NOMO-1 treated with DMSO at 0.1 percent for 48 hours (cell line): ENCODE measurements around the gene TNFSF10.

Experiments
- DNase-seq: peaks from one replicate; lab custom pipeline; 2025; ENCODE audit not compliant: unreplicated experiment; lab: John Stamatoyannopoulos, UW

TNFSF10 gene

GRCh38 chr3:172518929-172519640 is 4.1 kb downstream of the TNFSF10 start:
- DNase-seq: peak; percentile 80

- no peak for DNase-seq
These were observed 5.3 kb downstream of the TNFSF10 start for GRCh38 chr3:172517859-172518466.

- DNase-seq: no peak
These were observed 6.7 kb downstream of the TNFSF10 start for GRCh38 chr3:172516318-172517214.

- DNase-seq: no peak
These were observed 7.9 kb downstream of the TNFSF10 start for GRCh38 chr3:172515130-172515918.

- DNase-seq: no peak
These were observed 8.6 kb downstream of the TNFSF10 start for GRCh38 chr3:172514678-172515077.

GRCh38 chr3:172513488-172513887 is 9.7 kb downstream of the TNFSF10 start:
- DNase-seq: no peak

- DNase-seq: peak; percentile 100
These were observed 11.2 kb downstream of the TNFSF10 start for GRCh38 chr3:172511783-172512762.

- no peak for DNase-seq
These were observed 17.1 kb downstream of the TNFSF10 start for GRCh38 chr3:172506094-172506493.

GRCh38 chr3:172501540-172501939 is 21.7 kb downstream of the TNFSF10 start:
- no peak for DNase-seq

- DNase-seq: peak; percentile 86
These were observed 33.0 kb downstream of the TNFSF10 start for GRCh38 chr3:172490198-172490669.

GRCh38 chr3:172478116-172478515 is 45.1 kb downstream of the TNFSF10 start:
- no peak for DNase-seq

GRCh38 chr3:172476347-172476746 is 46.9 kb downstream of the TNFSF10 start:
- peak; percentile 60 for DNase-seq

GRCh38 chr3:172475703-172476102 is 47.5 kb downstream of the TNFSF10 start:
- no peak for DNase-seq

- DNase-seq: no peak
These were observed 51.3 kb downstream of the TNFSF10 start for GRCh38 chr3:172471903-172472302.

GRCh38 chr3:172470588-172470987 is 52.6 kb downstream of the TNFSF10 start:
- no peak for DNase-seq

- DNase-seq: no peak
These were observed 55.9 kb downstream of the TNFSF10 start for GRCh38 chr3:172467170-172467824.

- no peak for DNase-seq
These were observed 56.6 kb downstream of the TNFSF10 start for GRCh38 chr3:172466553-172467130.

GRCh38 chr3:172465281-172465680 is 57.9 kb downstream of the TNFSF10 start:
- DNase-seq: no peak

GRCh38 chr3:172464306-172464705 is 58.9 kb downstream of the TNFSF10 start:
- DNase-seq: no peak
